Epithelial cell of proximal tubule (primary cell): ENCODE measurements around the gene CENPE. TPM values are rescaled to one million over a fixed set of nuclear protein-coding genes. Genes with fewer than 3 reads are reported as not detected.

Experiments used
- DNase-seq: peaks from one replicate; pipeline ENCODE4 v3.0.0-alpha.2; 2011; ENCODE audit warnings: low read depth
- H3K4me3 ChIP-seq: 2 replicates; pipeline ENCODE4 v1.5.1; 2011; ENCODE audit warnings: low read depth, mild to moderate bottlenecking, low read length
- CTCF ChIP-seq: conservative IDR thresholded peaks from 2 replicates; pipeline ENCODE4 v1.5.1; 2012; ENCODE audit warnings: low read depth, mild to moderate bottlenecking, low read length
- total RNA-seq: library from RNA; depleted of rRNA; stranded (reverse); fragments of >200 nt; gene quantifications from 2 replicates; pipeline ENCODE4 v1.2.3, GENCODE V29; 2015

Gene CENPE
- total RNA-seq, 1 donor from 2014 or later: 24.3 TPM

GRCh38 chr4:103104886-103105285 lies 93.3 kb downstream of the CENPE start:
- TF ChIP-seq CTCF: no peak
- no peak overlapping the region for H3K4me3 ChIP-seq

GRCh38 chr4:103100691-103101090 lies 97.5 kb downstream of the CENPE start:
- DNase-seq: no peak
- no peak overlapping the region for H3K4me3 ChIP-seq
- no peak for TF ChIP-seq CTCF

More at GRCh38 chr4:103104886-103105285, 93.3 kb downstream of the CENPE start:
- no peak for DNase-seq

- peak within 1 kb of the TSS; percentile 62 for H3K4me3 ChIP-seq
- TF ChIP-seq CTCF: peak; percentile 69
- peak; percentile 93 for DNase-seq
These were observed 98.3 kb downstream of the CENPE start, which contains the start of gene BDH2 for GRCh38 chr4:103099691-103100392. TSS of gene BDH2 (minus strand) at chr4:103099834. CDS start at chr4:103096254, 3,580 bp downstream.

GRCh38 chr4:103098756-103099440 lies 99.2 kb downstream of the CENPE start:
- H3K4me3 ChIP-seq: peak overlapping the region; percentile 62
- no peak for DNase-seq
- TF ChIP-seq CTCF: no peak

- no peak for TF ChIP-seq CTCF
- H3K4me3 ChIP-seq: peak overlapping the region; percentile 62
- no peak for DNase-seq
These were observed 99.8 kb downstream of the CENPE start for GRCh38 chr4:103098341-103098740.

GRCh38 chr4:103097112-103097511 lies 101.0 kb downstream of the CENPE start:
- TF ChIP-seq CTCF: no peak
- peak; percentile 64 for DNase-seq
- no peak overlapping the region for H3K4me3 ChIP-seq
